Stimulated activated CD8-positive, alpha-beta memory T cell treated with anti-CD3 and anti-CD28 coated beads, Interleukin-2, amount 100 ng/mL, for 1 hour (primary cell): ENCODE results near the gene GADL1.

Source experiments
- DNase-seq, 2 donors: peaks; one replicate each; pipeline ENCODE4 v3.0.0-alpha.2; 2020; ENCODE audit warnings: low read depth in 2 of 2

The GADL1 gene

GRCh38 chr3:30677347-30677685 lies 217.1 kb downstream of the GADL1 start:
- DNase-seq, result no peak

- no peak for DNase-seq
Measured at GRCh38 chr3:30676424-30677346, 217.8 kb downstream of the GADL1 start.
